ENCODE results near the gene HS6ST3.

Gene HS6ST3

GRCh38 chr13:96796091-96796633, 706.3 kb downstream of the HS6ST3 start:
- no peaks in the 10 kb centered on the region for H3K79me1 ChIP-seq (replicated peaks; ENCODE audit: low read length, poor library complexity, severe bottlenecking)

GRCh38 chr13:96797136-96797535, 707.2 kb downstream of the HS6ST3 start:
- H3K79me1 ChIP-seq (replicated peaks; ENCODE audit: low read length, poor library complexity, severe bottlenecking): no peaks in the 10 kb centered on the region

More at GRCh38 chr13:96796091-96796633, 706.3 kb downstream of the HS6ST3 start:
- H3K4ac ChIP-seq (ENCODE audit: low read depth in 1 of 2, low read length in 2 of 2): no peak overlapping the region
- H3K14ac ChIP-seq (ENCODE audit: low read length in 2 of 2): no peak overlapping the region
- H3K9ac ChIP-seq (ENCODE audit: low read length): no peak overlapping the region
- no peak for DNase-seq
- no peak overlapping the region for H2AFZ ChIP-seq (ENCODE audit: low read depth, low read length)
- H2BK120ac ChIP-seq (ENCODE audit: low read depth, low read length): no peak overlapping the region
- no peak overlapping the region for H4K91ac ChIP-seq (ENCODE audit: low read length)
- no peak overlapping the region for H3K4me3 ChIP-seq (ENCODE audit: insufficient read depth in 1 of 2, low read depth in 1 of 2, low read length in 2 of 2)
- no peak overlapping the region for H2BK5ac ChIP-seq (ENCODE audit: low read depth, low read length, poor library complexity, severe bottlenecking)
- H3K36me3 ChIP-seq (ENCODE audit: control insufficient read depth in 1 of 2, insufficient read depth in 2 of 2, low read depth in 1 of 2, low read length in 2 of 2): no peaks in the 10 kb centered on the region
- no peak overlapping the region for H3K27ac ChIP-seq (ENCODE audit: low read length, poor library complexity, severe bottlenecking)
- no peak overlapping the region for H2BK15ac ChIP-seq (ENCODE audit: low read depth, poor library complexity, severe bottlenecking)
- WGBS: 100% methylated on average over 1 of the region's 2 CpGs
- H3K9me3 ChIP-seq (ENCODE audit: control insufficient read depth, low read length): peaks cover 6% of the 10 kb centered on the region
- H3K18ac ChIP-seq (ENCODE audit: low read depth in 1 of 2, low read length in 2 of 2): no peak overlapping the region
- H3K4me1 ChIP-seq (ENCODE audit: control insufficient read depth, insufficient read depth, low read depth, low read length): no peaks in the 10 kb centered on the region
- no peak overlapping the region for H3K4me2 ChIP-seq (ENCODE audit: low read length, poor library complexity, severe bottlenecking)
- no peak overlapping the region for H2AK5ac ChIP-seq (ENCODE audit: low read length, severe bottlenecking)
- H2BK12ac ChIP-seq (ENCODE audit: low read length in 2 of 2): no peak overlapping the region
- H4K8ac ChIP-seq (ENCODE audit: low read length): no peak overlapping the region
- no peaks in the 10 kb centered on the region for H3K27me3 ChIP-seq (ENCODE audit: control insufficient read depth in 1 of 2, insufficient read depth in 1 of 2, low read length in 2 of 2)
- H3K23ac ChIP-seq (ENCODE audit: low read length in 2 of 2): no peak overlapping the region

GRCh38 chr13:96803456-96804100, 713.7 kb downstream of the HS6ST3 start:
- H3K4me2 ChIP-seq (ENCODE audit: low read length, poor library complexity, severe bottlenecking): no peak overlapping the region
- H4K91ac ChIP-seq (ENCODE audit: low read length): no peak overlapping the region
- no peaks in the 10 kb centered on the region for H3K79me1 ChIP-seq (replicated peaks; ENCODE audit: low read length, poor library complexity, severe bottlenecking)
- H3K4me1 ChIP-seq (ENCODE audit: control insufficient read depth, insufficient read depth, low read depth, low read length): no peaks in the 10 kb centered on the region
- no peak overlapping the region for H4K8ac ChIP-seq (ENCODE audit: low read length)
- no peak overlapping the region for H3K18ac ChIP-seq (ENCODE audit: low read depth in 1 of 2, low read length in 2 of 2)
- H3K9ac ChIP-seq (ENCODE audit: low read length): no peak overlapping the region
- H2BK120ac ChIP-seq (ENCODE audit: low read depth, low read length): no peak overlapping the region
- H3K23ac ChIP-seq (ENCODE audit: low read length in 2 of 2): no peak overlapping the region
- H3K9me3 ChIP-seq (ENCODE audit: control insufficient read depth, low read length): peaks cover 6% of the 10 kb centered on the region
- no peak overlapping the region for H2BK12ac ChIP-seq (ENCODE audit: low read length in 2 of 2)
- H3K27me3 ChIP-seq (ENCODE audit: control insufficient read depth in 1 of 2, insufficient read depth in 1 of 2, low read length in 2 of 2): no peaks in the 10 kb centered on the region
- H2AFZ ChIP-seq (ENCODE audit: low read depth, low read length): no peak overlapping the region
- whole genome bisulfite sequencing: 88% methylated on average over 2 of the region's 3 CpGs
- no peak for DNase-seq
- H2BK15ac ChIP-seq (ENCODE audit: low read depth, poor library complexity, severe bottlenecking): no peak overlapping the region
- H3K14ac ChIP-seq (ENCODE audit: low read length in 2 of 2): no peak overlapping the region
- no peak overlapping the region for H2BK5ac ChIP-seq (ENCODE audit: low read depth, low read length, poor library complexity, severe bottlenecking)
- no peak overlapping the region for H3K4ac ChIP-seq (ENCODE audit: low read depth in 1 of 2, low read length in 2 of 2)
- no peak overlapping the region for H3K4me3 ChIP-seq (ENCODE audit: insufficient read depth in 1 of 2, low read depth in 1 of 2, low read length in 2 of 2)
- no peak overlapping the region for H2AK5ac ChIP-seq (ENCODE audit: low read length, severe bottlenecking)
- no peak overlapping the region for H3K27ac ChIP-seq (ENCODE audit: low read length, poor library complexity, severe bottlenecking)
- H3K36me3 ChIP-seq (ENCODE audit: control insufficient read depth in 1 of 2, insufficient read depth in 2 of 2, low read depth in 1 of 2, low read length in 2 of 2): no peaks in the 10 kb centered on the region

More at GRCh38 chr13:96797136-96797535, 707.2 kb downstream of the HS6ST3 start:
- Histone ChIP-seq H3K27me3 (ENCODE audit: control insufficient read depth in 1 of 2, insufficient read depth in 1 of 2, low read length in 2 of 2) (no peaks in the 10 kb centered on the region), H3K4me3 (ENCODE audit: insufficient read depth in 1 of 2, low read depth in 1 of 2, low read length in 2 of 2) (no peak overlapping the region), H3K4me1 (ENCODE audit: control insufficient read depth, insufficient read depth, low read depth, low read length) (no peaks in the 10 kb centered on the region), H3K4ac (ENCODE audit: low read depth in 1 of 2, low read length in 2 of 2) (no peak overlapping the region), H3K9ac (ENCODE audit: low read length) (no peak overlapping the region), H2AFZ (ENCODE audit: low read depth, low read length) (no peak overlapping the region), H3K9me3 (ENCODE audit: control insufficient read depth, low read length) (peaks cover 6% of the 10 kb centered on the region), H3K23ac (ENCODE audit: low read length in 2 of 2) (no peak overlapping the region), H3K4me2 (ENCODE audit: low read length, poor library complexity, severe bottlenecking) (no peak overlapping the region), H2BK12ac (ENCODE audit: low read length in 2 of 2) (no peak overlapping the region), H3K27ac (ENCODE audit: low read length, poor library complexity, severe bottlenecking) (no peak overlapping the region), H3K36me3 (ENCODE audit: control insufficient read depth in 1 of 2, insufficient read depth in 2 of 2, low read depth in 1 of 2, low read length in 2 of 2) (no peaks in the 10 kb centered on the region), H3K18ac (ENCODE audit: low read depth in 1 of 2, low read length in 2 of 2) (no peak overlapping the region), H2BK15ac (ENCODE audit: low read depth, poor library complexity, severe bottlenecking) (no peak overlapping the region), H4K8ac (ENCODE audit: low read length) (no peak overlapping the region), H2BK5ac (ENCODE audit: low read depth, low read length, poor library complexity, severe bottlenecking) (no peak overlapping the region), H2BK120ac (ENCODE audit: low read depth, low read length) (no peak overlapping the region), H2AK5ac (ENCODE audit: low read length, severe bottlenecking) (no peak overlapping the region), H3K14ac (ENCODE audit: low read length in 2 of 2) (no peak overlapping the region), H4K91ac (ENCODE audit: low read length) (no peak overlapping the region)
- no peak for DNase-seq
- WGBS: 63% methylated on average over 1 of the region's 1 CpG

DNA sequence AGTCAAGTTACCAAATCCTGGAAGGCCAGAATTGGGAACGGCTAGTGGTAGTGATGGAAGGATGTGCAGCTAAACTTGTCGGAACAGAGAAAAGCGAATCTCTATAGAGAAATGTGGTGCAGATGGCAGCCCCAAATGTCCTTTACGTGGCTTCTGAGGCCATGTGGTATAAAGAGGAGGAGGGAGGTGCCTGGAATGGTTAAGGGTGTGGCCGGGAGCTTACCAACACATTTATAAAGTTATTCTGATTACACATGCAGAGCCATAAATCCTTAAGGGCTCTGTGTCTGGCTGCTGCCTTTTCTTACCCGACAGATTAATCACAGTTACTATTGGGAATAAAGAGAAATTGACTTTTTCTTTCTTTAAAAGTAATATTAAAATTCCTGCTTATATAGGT, 714.3 kb downstream of the HS6ST3 start:
- H2BK15ac ChIP-seq (ENCODE audit: low read depth, poor library complexity, severe bottlenecking): no peak overlapping the region
- H2AK5ac ChIP-seq (ENCODE audit: low read length, severe bottlenecking): no peak overlapping the region
- H3K4me3 ChIP-seq (ENCODE audit: insufficient read depth in 1 of 2, low read depth in 1 of 2, low read length in 2 of 2): no peak overlapping the region
- no peak overlapping the region for H2BK12ac ChIP-seq (ENCODE audit: low read length in 2 of 2)
- no peak overlapping the region for H3K27ac ChIP-seq (ENCODE audit: low read length, poor library complexity, severe bottlenecking)
- H3K4me2 ChIP-seq (ENCODE audit: low read length, poor library complexity, severe bottlenecking): no peak overlapping the region
- H3K4ac ChIP-seq (ENCODE audit: low read depth in 1 of 2, low read length in 2 of 2): no peak overlapping the region
- no peaks in the 10 kb centered on the region for H3K36me3 ChIP-seq (ENCODE audit: control insufficient read depth in 1 of 2, insufficient read depth in 2 of 2, low read depth in 1 of 2, low read length in 2 of 2)
- no peak overlapping the region for H2BK5ac ChIP-seq (ENCODE audit: low read depth, low read length, poor library complexity, severe bottlenecking)
- no peak overlapping the region for H4K8ac ChIP-seq (ENCODE audit: low read length)
- no peak overlapping the region for H3K9ac ChIP-seq (ENCODE audit: low read length)
- no peak overlapping the region for H3K14ac ChIP-seq (ENCODE audit: low read length in 2 of 2)
- no peaks in the 10 kb centered on the region for H3K79me1 ChIP-seq (replicated peaks; ENCODE audit: low read length, poor library complexity, severe bottlenecking)
- no peak overlapping the region for H4K91ac ChIP-seq (ENCODE audit: low read length)
- no peak overlapping the region for H3K18ac ChIP-seq (ENCODE audit: low read depth in 1 of 2, low read length in 2 of 2)
- H3K27me3 ChIP-seq (ENCODE audit: control insufficient read depth in 1 of 2, insufficient read depth in 1 of 2, low read length in 2 of 2): no peaks in the 10 kb centered on the region
- peaks cover 6% of the 10 kb centered on the region for H3K9me3 ChIP-seq (ENCODE audit: control insufficient read depth, low read length)
- no peak overlapping the region for H3K23ac ChIP-seq (ENCODE audit: low read length in 2 of 2)
- no peak for DNase-seq
- no peaks in the 10 kb centered on the region for H3K4me1 ChIP-seq (ENCODE audit: control insufficient read depth, insufficient read depth, low read depth, low read length)
- H2AFZ ChIP-seq (ENCODE audit: low read depth, low read length): no peak overlapping the region
- no peak overlapping the region for H2BK120ac ChIP-seq (ENCODE audit: low read depth, low read length)
- WGBS: 99% methylated on average over 3 of the region's 6 CpGs
